Body of pancreas (tissue), 4 donors: Measurements from ENCODE around the gene NDST3.

Source experiments
- CTCF ChIP-seq, 7 experiments: fragments of 450-650 bp in 4 of 7; fragments of 200-600 bp in 3 of 7; sonication (generic) in 3 of 7; IDR thresholded peaks; one replicate each; pipeline ENCODE4 v1.5.1; 2016 to 2019; ENCODE audit warnings: antibody characterized with exemption in 7 of 7
- POLR2A ChIP-seq, 3 donors: fragments of 450-650 bp; IDR thresholded peaks; one replicate each; pipeline ENCODE4 v1.6.1; 2016; ENCODE audit warnings: antibody characterized with exemption in 3 of 3, mild to moderate bottlenecking in 2 of 3

DNA sequence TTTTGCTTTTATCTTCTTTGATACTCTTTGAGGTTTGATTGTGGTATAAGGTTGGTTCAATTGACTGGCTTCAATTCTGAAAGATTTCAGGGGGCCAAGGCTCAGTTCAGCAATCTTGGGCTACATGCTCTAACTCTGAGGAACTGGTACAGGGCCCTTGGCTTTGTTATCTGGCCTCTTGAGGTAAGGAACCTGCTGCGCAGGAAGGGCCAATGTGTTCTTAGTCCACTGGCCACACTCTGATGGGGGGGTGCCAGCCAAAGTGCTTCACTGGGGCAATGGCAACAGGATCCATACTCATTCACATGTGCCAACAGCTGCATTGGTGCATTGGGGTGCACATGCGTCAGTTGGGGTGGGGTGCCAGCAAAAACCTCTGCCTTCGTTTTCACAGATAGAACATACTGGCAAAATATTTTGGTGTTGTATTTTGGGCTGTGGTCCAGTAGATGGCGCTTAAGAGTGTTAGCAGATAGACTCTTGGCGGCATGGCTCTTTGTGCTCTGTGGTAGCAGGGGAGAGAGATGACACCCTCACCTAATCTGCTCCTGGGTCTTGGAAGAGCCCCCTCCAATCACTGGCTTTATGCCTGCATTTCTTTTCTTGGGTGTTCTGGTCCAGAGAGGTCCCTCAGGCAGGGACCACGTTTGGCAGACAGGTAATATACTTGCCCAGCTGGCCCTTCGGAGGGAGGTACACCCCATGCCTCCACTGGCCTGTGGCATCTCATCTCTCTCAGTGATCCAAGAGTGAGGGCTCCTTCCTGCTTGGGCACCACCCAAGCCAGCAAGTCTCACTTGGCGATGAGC is 42.9 kb downstream of the NDST3 start:
- TF ChIP-seq CTCF (IDR thresholded peaks at IDR 0.05) (peak in 1 of 7 experiments; percentile 15), POLR2A (IDR thresholded peaks at IDR 0.05) (no peak)
